ENCODE data around the gene SDHA.
"Not testable (repeated sequence)": the region's sequence is repeated elsewhere in the genome, so short reads cannot be mapped to it uniquely, and the experiment has no call there.

The SDHA gene

GRCh38 chr5:257148-257547, 39.0 kb downstream of the SDHA start:
- no peak for DNase-seq (ENCODE audit: low read depth)

GRCh38 chr5:263275-263974, 45.3 kb downstream of the SDHA start:
- DNase-seq (ENCODE audit: low read depth) = not testable (repeated sequence)

- DNase-seq (ENCODE audit: low read depth) = no peak
Observed at GRCh38 chr5:264338-264737, 46.2 kb downstream of the SDHA start.

GRCh38 chr5:266311-267026, 48.3 kb downstream of the SDHA start:
- DNase-seq (ENCODE audit: low read depth) = not testable (repeated sequence)

GRCh38 chr5:267716-268115, 49.6 kb downstream of the SDHA start:
- DNase-seq (ENCODE audit: low read depth) = no peak

- no peak for DNase-seq (ENCODE audit: low read depth)
Observed at GRCh38 chr5:270340-270739, 52.2 kb downstream of the SDHA start.

GRCh38 chr5:271828-272167, 53.7 kb downstream of the SDHA start:
- DNase-seq (ENCODE audit: low read depth) = not testable (repeated sequence)

- DNase-seq (ENCODE audit: low read depth) = not testable (repeated sequence)
Observed at GRCh38 chr5:273091-273490, 55.0 kb downstream of the SDHA start.

- not testable (repeated sequence) for DNase-seq (ENCODE audit: low read depth)
Observed at GRCh38 chr5:273491-273890, 55.4 kb downstream of the SDHA start.

- not testable (repeated sequence) for DNase-seq (ENCODE audit: low read depth)
Observed at GRCh38 chr5:274346-274745, 56.2 kb downstream of the SDHA start.

- DNase-seq (ENCODE audit: low read depth) = no peak
Observed at GRCh38 chr5:278646-279045, 60.5 kb downstream of the SDHA start.

- DNase-seq (ENCODE audit: low read depth) = not testable (repeated sequence)
Observed at GRCh38 chr5:279051-279665, 61.0 kb downstream of the SDHA start.

- no peak for DNase-seq (ENCODE audit: low read depth)
Observed at GRCh38 chr5:285991-286557, 68.0 kb downstream of the SDHA start.

GRCh38 chr5:290200-290599, 72.1 kb downstream of the SDHA start:
- not testable (repeated sequence) for DNase-seq (ENCODE audit: low read depth)

GRCh38 chr5:291345-291744, 73.2 kb downstream of the SDHA start:
- not testable (repeated sequence) for DNase-seq (ENCODE audit: low read depth)

GRCh38 chr5:294788-295187, 76.7 kb downstream of the SDHA start:
- not testable (repeated sequence) for DNase-seq (ENCODE audit: low read depth)

- DNase-seq (ENCODE audit: low read depth) = not testable (repeated sequence)
Observed at GRCh38 chr5:296207-296606, 78.1 kb downstream of the SDHA start.

- DNase-seq (ENCODE audit: low read depth) = not testable (repeated sequence)
Observed at GRCh38 chr5:296954-297353, 78.8 kb downstream of the SDHA start.

GRCh38 chr5:297448-297847, 79.3 kb downstream of the SDHA start:
- DNase-seq (ENCODE audit: low read depth) = not testable (repeated sequence)

GRCh38 chr5:297991-298736, 80.0 kb downstream of the SDHA start:
- DNase-seq (ENCODE audit: low read depth) = not testable (repeated sequence)

GRCh38 chr5:298737-299125, 80.6 kb downstream of the SDHA start:
- no peak for DNase-seq (ENCODE audit: low read depth)

- DNase-seq (ENCODE audit: low read depth) = not testable (repeated sequence)
Observed at GRCh38 chr5:299921-300320, 81.8 kb downstream of the SDHA start.

All from activated gamma-delta T cell treated with anti-CD3 and anti-CD28 coated beads, Interleukin-2, amount 50 U/mL, for 16 hours (primary cell).